Nephron progenitor cell (in vitro differentiated cells): ENCODE measurements around the gene CROT.
A peak's percentile ranks its signal among the peaks of the same experiment; 100 is the strongest.

ENCODE experiments used
- DNase-seq: peaks from one replicate; pipeline ENCODE4 v3.0.0; 2021
- H3K27ac Mint-ChIP-seq: 2 replicates; pipeline ENCODE4 v1.8.0; 2021; ENCODE audit warnings: mild to moderate bottlenecking, moderate library complexity, mixed read lengths
- H3K27me3 Mint-ChIP-seq: 2 replicates; pipeline ENCODE4 v1.8.0; 2021; ENCODE audit warnings: mild to moderate bottlenecking, low read depth, mixed read lengths; ENCODE audit not compliant: poor library complexity
- H3K36me3 Mint-ChIP-seq: 2 replicates; pipeline ENCODE4 v1.8.0; 2021; ENCODE audit warnings: low read depth, mixed read lengths
- H3K4me1 Mint-ChIP-seq: 2 replicates; pipeline ENCODE4 v1.8.0; 2021; ENCODE audit warnings: mixed read lengths
- H3K4me3 Mint-ChIP-seq: 2 replicates; pipeline ENCODE4 v1.8.0; 2021; ENCODE audit warnings: mild to moderate bottlenecking, moderate library complexity, mixed read lengths
- H3K9me3 Mint-ChIP-seq: 2 replicates; pipeline ENCODE4 v1.8.0; 2021; ENCODE audit warnings: mild to moderate bottlenecking, moderate library complexity, mixed read lengths
- CTCF ChIP-seq: fragments of 200-600 bp; sonication (generic); IDR thresholded peaks from 2 replicates; pipeline ENCODE4 v1.5.0; 2021; ENCODE audit warnings: antibody characterized with exemption

CROT gene

GRCh38 chr7:87391020-87391701 is 45.7 kb downstream of the CROT start:
- H3K4me3 Mint-ChIP-seq = no peak overlapping the region
- H3K36me3 Mint-ChIP-seq = peaks cover 84% of the 10 kb centered on the region
- TF ChIP-seq CTCF = no peak
- no peak for DNase-seq
- H3K27me3 Mint-ChIP-seq = no peaks in the 10 kb centered on the region
- peaks cover 33% of the 10 kb centered on the region for H3K9me3 Mint-ChIP-seq
- peak overlapping the region; percentile 57 for H3K27ac Mint-ChIP-seq
- H3K4me1 Mint-ChIP-seq = no peaks in the 10 kb centered on the region

DNA sequence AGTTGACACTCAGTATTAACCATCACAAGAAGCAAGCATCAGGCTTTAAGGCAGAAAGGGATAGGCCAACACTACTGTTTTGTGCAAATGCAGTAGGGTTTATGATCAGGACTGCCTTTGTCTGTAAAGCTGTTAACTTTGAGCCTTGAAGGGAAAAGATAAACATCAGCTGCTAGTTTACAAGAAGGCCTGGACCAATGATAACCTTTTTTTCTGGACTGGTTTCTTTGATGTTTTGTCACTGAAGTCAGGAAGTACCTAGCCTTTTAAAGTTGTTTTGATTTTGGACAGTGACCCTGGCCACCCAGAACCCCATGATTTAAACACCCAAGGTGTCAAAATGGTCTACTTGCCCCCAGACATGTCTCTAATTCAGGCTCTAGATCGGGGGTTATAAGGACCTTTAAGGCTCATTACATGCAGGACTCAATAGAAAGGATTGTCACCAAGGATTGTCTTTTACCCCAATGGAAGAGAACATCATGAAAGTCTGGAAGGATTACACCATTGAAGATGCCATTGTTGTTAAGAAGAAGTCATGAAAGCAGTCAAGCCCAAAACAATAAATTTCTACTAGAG is 50.1 kb downstream of the CROT start:
- H3K9me3 Mint-ChIP-seq = peaks cover 15% of the 10 kb centered on the region
- no peak overlapping the region for H3K4me3 Mint-ChIP-seq
- H3K36me3 Mint-ChIP-seq = peaks cover 73% of the 10 kb centered on the region
- H3K27me3 Mint-ChIP-seq = no peaks in the 10 kb centered on the region
- H3K4me1 Mint-ChIP-seq = peaks cover 14% of the 10 kb centered on the region
- TF ChIP-seq CTCF = no peak
- no peak for DNase-seq
- H3K27ac Mint-ChIP-seq = peak overlapping the region; percentile 18

- H3K9me3 Mint-ChIP-seq = peaks cover 15% of the 10 kb centered on the region
- DNase-seq = no peak
- no peaks in the 10 kb centered on the region for H3K27me3 Mint-ChIP-seq
- TF ChIP-seq CTCF = no peak
- H3K36me3 Mint-ChIP-seq = peaks cover 64% of the 10 kb centered on the region
- H3K4me3 Mint-ChIP-seq = no peak overlapping the region
- H3K4me1 Mint-ChIP-seq = peaks cover 14% of the 10 kb centered on the region
- no peak overlapping the region for H3K27ac Mint-ChIP-seq
These were observed 53.0 kb downstream of the CROT start for GRCh38 chr7:87398446-87398845.

DNA sequence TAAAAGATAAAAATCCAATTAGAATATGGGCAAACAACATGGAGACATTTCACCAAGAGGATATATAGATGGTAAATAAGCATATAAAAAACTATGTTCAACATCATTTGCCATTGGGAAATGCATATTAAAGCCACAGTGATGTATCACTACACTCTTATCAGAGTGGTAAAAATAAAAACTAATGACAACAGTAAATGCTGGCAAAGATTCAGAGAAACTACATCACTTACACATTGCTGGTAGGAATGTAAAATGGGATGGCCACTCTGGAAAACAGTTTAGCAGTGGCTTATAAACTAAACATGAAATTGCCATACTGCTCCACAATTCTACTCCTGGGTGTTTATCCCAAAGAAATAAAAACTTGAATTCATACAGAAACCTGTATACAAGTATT is 59.2 kb downstream of the CROT start:
- Mint-ChIP-seq H3K9me3 (no peaks in the 10 kb centered on the region), H3K4me1 (peaks cover 5% of the 10 kb centered on the region), H3K36me3 (peaks cover 44% of the 10 kb centered on the region), H3K27me3 (no peaks in the 10 kb centered on the region), H3K27ac (no peak overlapping the region), H3K4me3 (no peak overlapping the region)
- no peak for DNase-seq
- TF ChIP-seq CTCF = no peak

GRCh38 chr7:87411186-87411585 is 65.7 kb downstream of the CROT start:
- no peak overlapping the region for H3K4me3 Mint-ChIP-seq
- no peaks in the 10 kb centered on the region for H3K9me3 Mint-ChIP-seq
- DNase-seq = no peak
- H3K36me3 Mint-ChIP-seq = peaks cover 22% of the 10 kb centered on the region
- no peaks in the 10 kb centered on the region for H3K27me3 Mint-ChIP-seq
- H3K27ac Mint-ChIP-seq = no peak overlapping the region
- no peak for TF ChIP-seq CTCF
- H3K4me1 Mint-ChIP-seq = peaks cover 34% of the 10 kb centered on the region

DNA sequence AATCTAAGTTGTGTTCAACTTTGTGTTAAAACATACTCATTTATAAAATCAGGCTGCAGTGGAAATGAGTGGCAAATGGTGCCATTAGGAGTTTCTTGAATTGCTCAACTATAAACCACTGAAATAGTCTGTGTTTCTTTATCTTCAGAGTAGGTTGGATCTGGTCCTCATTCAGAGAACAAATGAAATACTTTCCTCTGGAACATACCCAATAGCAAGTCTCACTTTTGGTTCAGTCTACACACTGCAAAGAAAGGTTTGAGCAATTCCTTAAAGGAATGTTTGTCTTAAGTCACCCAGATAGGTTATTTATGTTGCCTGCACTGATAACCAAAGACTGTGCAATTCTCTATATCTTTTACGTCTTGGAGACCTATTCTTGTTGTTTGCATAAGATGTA is 67.6 kb downstream of the CROT start:
- no peaks in the 10 kb centered on the region for H3K27me3 Mint-ChIP-seq
- no peak overlapping the region for H3K27ac Mint-ChIP-seq
- H3K4me3 Mint-ChIP-seq = no peak overlapping the region
- no peak for TF ChIP-seq CTCF
- peaks cover 6% of the 10 kb centered on the region for H3K36me3 Mint-ChIP-seq
- H3K4me1 Mint-ChIP-seq = peaks cover 34% of the 10 kb centered on the region
- no peak for DNase-seq
- H3K9me3 Mint-ChIP-seq = no peaks in the 10 kb centered on the region
